K562 (cell line): ENCODE data around the gene MBD1.

ENCODE experiments used
- CBFB ChIP-seq: sonication (generic); formaldehyde crosslinking; IDR thresholded peaks from 2 replicates; pipeline ENCODE4 v1.4.0; 2020; ENCODE audit warnings: mild to moderate bottlenecking, missing genetic modification reagents
- CTCF ChIP-seq, 3 experiments: IDR thresholded peaks in 2 of 3; conservative IDR thresholded peaks in 1 of 3; 2 replicates each; pipeline ENCODE4 v1.5.1; 2011 to 2012; ENCODE audit warnings: low read length in 3 of 3, mild to moderate bottlenecking in 3 of 3, control low read depth in 2 of 3, improper control_type of control experiment in 1 of 3, inconsistent platforms in 1 of 3, low read depth in 1 of 3, mixed read lengths in 1 of 3, moderate library complexity in 1 of 3; ENCODE audit not compliant: insufficient read depth in 2 of 3
- GATA2 ChIP-seq: sonication (generic); formaldehyde crosslinking; IDR thresholded peaks from 2 replicates; pipeline ENCODE4 v1.4.0; 2020; ENCODE audit warnings: mild to moderate bottlenecking, missing genetic modification reagents
- HOXB6 ChIP-seq: fragments of 250-450 bp; sonication (Bioruptor Pico); IDR thresholded peaks from 2 replicates; pipeline ENCODE4 v1.5.1; 2022; ENCODE audit warnings: mild to moderate bottlenecking, borderline replicate concordance
- MBD2 ChIP-seq: sonication (generic); IDR thresholded peaks from 2 replicates; pipeline ENCODE4 v1.6.1; 2016; ENCODE audit warnings: low read depth, borderline replicate concordance
- NCOA2 ChIP-seq, 2 experiments: fragments of 450-650 bp; IDR thresholded peaks; 2 replicates each; pipeline ENCODE4 v1.6.1; 2018; ENCODE audit warnings: mild to moderate bottlenecking in 2 of 2, moderate library complexity in 1 of 2; ENCODE audit not compliant: partially characterized antibody in 2 of 2
- SP1 ChIP-seq: sonication (generic); formaldehyde crosslinking; IDR thresholded peaks from 2 replicates; pipeline ENCODE4 v1.8.1; 2022; ENCODE audit warnings: mild to moderate bottlenecking, missing genetic modification reagents
- TEAD1 ChIP-seq, 2 experiments: fragments of 450-650 bp in 1 of 2; sonication (generic) in 1 of 2; formaldehyde crosslinking; IDR thresholded peaks; 2 replicates each; pipeline versions ENCODE4 v1.4.0 to v1.8.0; 2020 to 2022; ENCODE audit warnings: mild to moderate bottlenecking in 2 of 2, missing genetic modification reagents in 1 of 2
- XRCC5 ChIP-seq: fragments of 200-400 bp; formaldehyde crosslinking; IDR thresholded peaks from 2 replicates; pipeline ENCODE4 v1.6.1; 2017; ENCODE audit warnings: low read depth, mild to moderate bottlenecking, low read length
- ZNF197 ChIP-seq: fragments of 200-800 bp; sonication (Bioruptor generic); IDR thresholded peaks from 2 replicates; pipeline ENCODE4 v1.6.1; 2016; ENCODE audit warnings: low read depth, missing genetic modification characterization, missing compliant biosample characterization
- ZZZ3 ChIP-seq: fragments of 450-650 bp; IDR thresholded peaks from 2 replicates; pipeline ENCODE4 v1.6.1; 2016; ENCODE audit warnings: antibody characterized with exemption, mild to moderate bottlenecking, moderate library complexity
- TF ChIP-seq, protein P1 (sequence below): fragments of 450-650 bp; conservative IDR thresholded peaks from 2 replicates; pipeline ENCODE4 v1.6.1; 2016; ENCODE audit warnings: missing genetic modification characterization, low read depth, mild to moderate bottlenecking, missing compliant biosample characterization, moderate library complexity

DNA sequence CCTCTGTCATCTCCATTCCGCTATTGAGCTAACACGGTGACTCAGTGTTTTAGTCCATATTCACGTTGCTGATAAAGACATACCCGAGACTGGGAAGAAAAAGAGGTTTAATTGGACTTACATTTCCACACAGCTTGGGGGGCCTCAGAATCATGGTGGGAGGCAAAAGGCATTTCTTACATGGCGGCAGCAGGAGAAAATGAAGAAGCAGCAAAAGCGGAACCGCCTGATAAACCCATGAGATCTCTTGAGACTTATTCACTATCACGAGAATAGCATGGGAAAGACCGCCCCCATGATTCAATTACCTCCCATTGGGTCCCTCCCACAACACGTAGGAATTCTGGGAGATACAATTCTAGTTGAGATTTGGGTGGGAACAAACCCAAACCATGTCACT lies 28.8 kb upstream of the MBD1 start:
- no peak for TF ChIP-seq XRCC5
- no peak for TF ChIP-seq CTCF (IDR thresholded peaks at IDR 0.05 in 2 of 3, conservative IDR thresholded peaks at IDR 0.05 in 1 of 3; ENCODE audit: insufficient read depth in 2 of 3, low read depth in 1 of 3, low read length in 3 of 3)
- TF ChIP-seq HOXB6 (CRISPR knock-in tag) = no peak
- no peak for TF ChIP-seq MBD2
- TF ChIP-seq CBFB (CRISPR knock-in tag) = no peak
- no peak for TF ChIP-seq ZNF197 (CRISPR knock-in tag)
- no peak for TF ChIP-seq TEAD1 (CRISPR knock-in tag; IDR thresholded peaks at IDR 0.05)
- TF ChIP-seq GATA2 (CRISPR knock-in tag) = no peak
- TF ChIP-seq NCOA2 (IDR thresholded peaks at IDR 0.05; ENCODE audit: partially characterized antibody in 2 of 2) = no peak
- TF ChIP-seq, protein P1, sequence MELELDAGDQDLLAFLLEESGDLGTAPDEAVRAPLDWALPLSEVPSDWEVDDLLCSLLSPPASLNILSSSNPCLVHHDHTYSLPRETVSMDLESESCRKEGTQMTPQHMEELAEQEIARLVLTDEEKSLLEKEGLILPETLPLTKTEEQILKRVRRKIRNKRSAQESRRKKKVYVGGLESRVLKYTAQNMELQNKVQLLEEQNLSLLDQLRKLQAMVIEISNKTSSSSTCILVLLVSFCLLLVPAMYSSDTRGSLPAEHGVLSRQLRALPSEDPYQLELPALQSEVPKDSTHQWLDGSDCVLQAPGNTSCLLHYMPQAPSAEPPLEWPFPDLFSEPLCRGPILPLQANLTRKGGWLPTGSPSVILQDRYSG (tag) = no peak
- no peak for TF ChIP-seq ZZZ3
- no peak for TF ChIP-seq SP1 (CRISPR knock-in tag)
